Fibroblast of villous mesenchyme (primary cell): Measurements from ENCODE around the gene KBTBD7. TPM values are rescaled to one million over a fixed set of nuclear protein-coding genes. Genes with fewer than 3 reads are reported as not detected.

ENCODE experiments used
- DNase-seq: peaks from one replicate; pipeline ENCODE4 v3.0.0-alpha.2; 2010; ENCODE audit warnings: low read depth
- H3K4me3 ChIP-seq: 2 replicates; pipeline ENCODE4 v1.5.1; 2011; ENCODE audit warnings: low read depth, mild to moderate bottlenecking, low read length
- CTCF ChIP-seq: IDR thresholded peaks from 2 replicates; pipeline ENCODE4 v1.5.1; 2012; ENCODE audit warnings: low read depth, mild to moderate bottlenecking, low read length; ENCODE audit not compliant: insufficient read depth
- total RNA-seq: library from RNA; depleted of rRNA; stranded (reverse); fragments of >200 nt; gene quantifications from 2 replicates; pipeline ENCODE4 v1.2.3, GENCODE V29; 2012

The KBTBD7 gene
- total RNA-seq, 1 donor: 8.6 TPM

- no peak for TF ChIP-seq CTCF
- no peak overlapping the region for H3K4me3 ChIP-seq
- no peak for DNase-seq
Observed at GRCh38 chr13:41144576-41144975, 49.8 kb downstream of the KBTBD7 start.

Other genes with a start within 250 kb of the KBTBD7 start
- gene ELF1, start 175.3 kb downstream of the KBTBD7 start, total RNA-seq: 38.3 and 43.6 TPM in 2 replicates
- gene WBP4, start 133.1 kb downstream of the KBTBD7 start, total RNA-seq: 5.2 and 6.9 TPM in 2 replicates
- 12.6 and 17.7 TPM in 2 replicates for gene KBTBD6, start 61.8 kb downstream of the KBTBD7 start, total RNA-seq
- gene MTRF1, start 69.0 kb upstream of the KBTBD7 start, total RNA-seq: 11.0 and 16.4 TPM in 2 replicates
- 14.8 and 24.2 TPM in 2 replicates for gene NAA16, start 116.7 kb upstream of the KBTBD7 start, total RNA-seq